IMR-90 (cell line): ENCODE results near the gene C12orf75. TPM values are rescaled to one million over a fixed set of nuclear protein-coding genes. Genes with fewer than 3 reads are reported as not detected.
A peak's percentile ranks its signal among the peaks of the same experiment; 100 is the strongest.

Source experiments
- ATAC-seq: fragments of 200-7000 bp; cut with Tn5 transposase; 2 replicates; pipeline ENCODE4 v1.9.1; 2020; ENCODE audit warnings: low read depth, mild to moderate bottlenecking, moderate library complexity
- BruUV-seq: library from RNA; stranded (reverse); fragments of 400-500 nt; replicated peaks from 2 replicates; lab custom pipeline; 2021; lab: Mats Ljungman, UMichigan
- CTCF ChIA-PET: fragments of 300-600 bp; formaldehyde crosslinking; extraction: SDS; loops from one replicate; lab custom pipeline; 2021; ENCODE audit warnings: antibody characterized with exemption; lab: Yijun Ruan, JAX
- POLR2A ChIA-PET: fragments of 300-600 bp; sonication (Branson Sonifier 250); formaldehyde crosslinking; loops from one replicate; lab custom pipeline; 2022; ENCODE audit warnings: antibody characterized with exemption; ENCODE audit not compliant: unreplicated experiment; lab: Charles Lee
- DNase-seq: peaks from one replicate; pipeline ENCODE4 v3.0.0; 2013
- H2AFZ ChIP-seq: replicated peaks from 2 replicates; pipeline ENCODE3; 2013; ENCODE audit warnings: low read length, mild to moderate bottlenecking; ENCODE audit not compliant: poor library complexity
- H2AK5ac ChIP-seq: 2 replicates; pipeline ENCODE4 v1.6.1; 2013; ENCODE audit warnings: low read depth, low read length, inconsistent platforms
- H2AK9ac ChIP-seq: replicated peaks from 2 replicates; pipeline ENCODE3; 2013; ENCODE audit warnings: mild to moderate bottlenecking, low read depth, low read length, moderate library complexity; ENCODE audit not compliant: poor library complexity
- H2BK120ac ChIP-seq: 2 replicates; pipeline ENCODE4 v1.6.1; 2013; ENCODE audit warnings: low read depth, low read length, inconsistent platforms
- H2BK15ac ChIP-seq: 3 replicates; pipeline ENCODE4 v1.6.1; 2013; ENCODE audit warnings: low read depth, low read length, inconsistent platforms
- H2BK20ac ChIP-seq: 2 replicates; pipeline ENCODE4 v1.6.1; 2013; ENCODE audit warnings: low read depth, mild to moderate bottlenecking, inconsistent platforms, low read length, moderate library complexity
- H2BK5ac ChIP-seq: 2 replicates; pipeline ENCODE4 v1.6.1; 2013; ENCODE audit warnings: mild to moderate bottlenecking, low read depth, low read length, inconsistent platforms; ENCODE audit not compliant: poor library complexity, severe bottlenecking
- H3K14ac ChIP-seq: replicated peaks from 2 replicates; pipeline ENCODE4 v1.6.1; 2013; ENCODE audit warnings: low read depth, low read length, inconsistent platforms
- H3K18ac ChIP-seq: 2 replicates; pipeline ENCODE4 v1.6.1; 2013; ENCODE audit warnings: low read depth, low read length, control low read depth
- H3K23ac ChIP-seq: 2 replicates; pipeline ENCODE4 v1.6.1; 2013; ENCODE audit warnings: low read depth, low read length, inconsistent platforms
- H3K27ac ChIP-seq: 2 replicates; pipeline ENCODE4 v1.5.1; 2013; ENCODE audit warnings: mild to moderate bottlenecking, control low read depth, low read length; ENCODE audit not compliant: insufficient read depth
- H3K27me3 ChIP-seq: 2 replicates; pipeline ENCODE4 v1.6.1; 2013; ENCODE audit warnings: low read length; ENCODE audit not compliant: control insufficient read depth, insufficient read depth
- H3K36me3 ChIP-seq: 2 replicates; pipeline ENCODE4 v1.6.1; 2013; ENCODE audit warnings: low read length, mixed read lengths; ENCODE audit not compliant: control insufficient read depth, insufficient read depth
- H3K4ac ChIP-seq: 2 replicates; pipeline ENCODE4 v1.6.1; 2013; ENCODE audit warnings: low read depth, low read length, inconsistent platforms
- H3K4me1 ChIP-seq: 2 replicates; pipeline ENCODE4 v1.6.1; 2013; ENCODE audit warnings: low read length, mixed read lengths; ENCODE audit not compliant: control insufficient read depth, insufficient read depth
- H3K4me2 ChIP-seq: 2 replicates; pipeline ENCODE4 v1.6.1; 2013; ENCODE audit warnings: low read depth, mild to moderate bottlenecking, control low read depth, low read length, moderate library complexity
- H3K4me3 ChIP-seq: 2 replicates; pipeline ENCODE4 v1.5.1; 2013; ENCODE audit warnings: low read depth, mild to moderate bottlenecking, control low read depth, low read length, moderate library complexity; ENCODE audit not compliant: insufficient read depth
- H3K56ac ChIP-seq: 2 replicates; pipeline ENCODE4 v1.6.1; 2013; ENCODE audit warnings: low read length, inconsistent platforms; ENCODE audit not compliant: insufficient read depth; ENCODE audit errors: extremely low read depth
- H3K79me1 ChIP-seq, 2 experiments: 2 replicates each; pipeline ENCODE4 v1.6.1; 2013; ENCODE audit warnings: low read length in 2 of 2, inconsistent platforms in 1 of 2, low read depth in 1 of 2
- H3K9ac ChIP-seq: 2 replicates; pipeline ENCODE4 v1.6.1; 2013; ENCODE audit warnings: low read depth, low read length, control low read depth
- H3K9me1 ChIP-seq: 2 replicates; pipeline ENCODE4 v1.6.1; 2013; ENCODE audit warnings: low read length, inconsistent platforms; ENCODE audit not compliant: insufficient read depth
- H3K9me3 ChIP-seq: 2 replicates; pipeline ENCODE4 v1.6.1; 2013; ENCODE audit warnings: low read length; ENCODE audit not compliant: control insufficient read depth, insufficient read depth
- H4K20me1 ChIP-seq: 2 replicates; pipeline ENCODE4 v1.6.1; 2013; ENCODE audit warnings: low read length, inconsistent platforms; ENCODE audit not compliant: insufficient read depth
- H4K5ac ChIP-seq: 2 replicates; pipeline ENCODE4 v1.6.1; 2013; ENCODE audit warnings: mild to moderate bottlenecking, low read depth, low read length, control low read depth
- H4K8ac ChIP-seq, 2 experiments: 2 replicates each; pipeline ENCODE4 v1.6.1; 2013; ENCODE audit warnings: low read depth in 2 of 2, low read length in 2 of 2, control low read depth in 1 of 2, inconsistent platforms in 1 of 2
- H4K91ac ChIP-seq: 2 replicates; pipeline ENCODE4 v1.6.1; 2013; ENCODE audit warnings: low read depth, low read length, inconsistent platforms; ENCODE audit not compliant: insufficient read depth
- BHLHE40 ChIP-seq: fragments of 150-350 bp; IDR thresholded peaks from 2 replicates; pipeline ENCODE4 v1.6.1; 2016; ENCODE audit warnings: mild to moderate bottlenecking, low read depth, low read length
- CEBPB ChIP-seq: IDR thresholded peaks from 2 replicates; pipeline ENCODE4 v1.6.1; 2012; ENCODE audit warnings: low read depth, low read length, improper control_type of control experiment
- CTCF ChIP-seq: conservative IDR thresholded peaks from 2 replicates; pipeline ENCODE4 v1.5.1; 2012; ENCODE audit warnings: mild to moderate bottlenecking, low read depth, low read length, improper control_type of control experiment
- ELK1 ChIP-seq: fragments of 150-350 bp; IDR thresholded peaks from 2 replicates; pipeline ENCODE4 v1.6.1; 2016; ENCODE audit warnings: low read depth, mild to moderate bottlenecking, low read length, moderate library complexity, borderline replicate concordance
- FOS ChIP-seq: fragments of 150-350 bp; IDR thresholded peaks from 2 replicates; pipeline ENCODE4 v1.6.1; 2016; ENCODE audit warnings: low read depth, low read length
- MAFK ChIP-seq: IDR thresholded peaks from 2 replicates; pipeline ENCODE4 v1.6.1; 2012; ENCODE audit warnings: low read depth, low read length, improper control_type of control experiment
- MAZ ChIP-seq: IDR thresholded peaks from 2 replicates; pipeline ENCODE4 v1.6.1; 2012; ENCODE audit warnings: low read depth, mild to moderate bottlenecking, low read length, improper control_type of control experiment, moderate library complexity, borderline replicate concordance
- MXI1 ChIP-seq: IDR thresholded peaks from 2 replicates; pipeline ENCODE4 v1.6.1; 2012; ENCODE audit warnings: low read depth, mild to moderate bottlenecking, low read length, moderate library complexity, borderline replicate concordance
- NFE2L2 ChIP-seq: fragments of 150-350 bp; IDR thresholded peaks from 2 replicates; pipeline ENCODE4 v1.6.1; 2016; ENCODE audit warnings: low read depth, mild to moderate bottlenecking, low read length
- POLR2A ChIP-seq: IDR thresholded peaks from 2 replicates; pipeline ENCODE4 v1.6.1; 2012; ENCODE audit warnings: mild to moderate bottlenecking, low read depth, low read length
- RAD21 ChIP-seq: IDR thresholded peaks from 2 replicates; pipeline ENCODE4 v1.6.1; 2012; ENCODE audit warnings: low read length, improper control_type of control experiment
- RCOR1 ChIP-seq: IDR thresholded peaks from 2 replicates; pipeline ENCODE4 v1.6.1; 2012; ENCODE audit warnings: mild to moderate bottlenecking, low read length, improper control_type of control experiment; ENCODE audit not compliant: insufficient replicate concordance
- RFX5 ChIP-seq: IDR thresholded peaks from 2 replicates; pipeline ENCODE4 v1.8.0; 2012; ENCODE audit warnings: low read depth, mild to moderate bottlenecking, low read length, moderate library complexity
- SMC3 ChIP-seq: fragments of 150-350 bp; IDR thresholded peaks from 2 replicates; pipeline ENCODE4 v1.6.1; 2016; ENCODE audit warnings: low read depth, mild to moderate bottlenecking, antibody characterized with exemption, low read length, moderate library complexity
- USF2 ChIP-seq: fragments of 150-350 bp; IDR thresholded peaks from 2 replicates; pipeline ENCODE4 v1.6.1; 2017; ENCODE audit warnings: mild to moderate bottlenecking, antibody characterized with exemption, low read length, low read depth
- WGBS, 2 experiments: methylation state at CpG; one replicate each; pipeline versions ENCODE4 v1.1.5 to v1.1.7; 2013; ENCODE audit warnings: missing lambda C conversion rate in 2 of 2; ENCODE audit not compliant: insufficient read length in 1 of 2; ENCODE audit errors: extremely low coverage in 2 of 2; 5-methylcytosine and 5-hydroxymethylcytosine counted together
- dilution Hi-C: fragments of 300-500 bp; cut with HindIII; formaldehyde crosslinking; loops from one replicate; pipeline ENCODE4 v1.14.3; 2018; ENCODE audit warnings: low sequenced_read_pairs; ENCODE audit not compliant: unreplicated experiment
- in situ Hi-C: fragments of 300-500 bp; cut with MboI; formaldehyde crosslinking; loops from 3 replicates; pipeline ENCODE4 v1.14.3; 2019; ENCODE audit warnings: low sequenced_read_pairs, inconsistent platforms, mixed read lengths
- intact Hi-C: fragments of 100-400 bp; cut with micrococcal nuclease; formaldehyde crosslinking; loops from 2 replicates; pipeline ENCODE4 v1.10.0; 2022
- polyA plus RNA-seq, 3 experiments: library from polyadenylated mRNA; depleted of rRNA; stranded (reverse); fragments of >200 nt; gene quantifications; 2 replicates each; pipeline ENCODE4 v1.2.3, GENCODE V29; 2012; ENCODE audit warnings: low replicate concordance in 1 of 3
- total RNA-seq: library from RNA; depleted of rRNA; stranded (reverse); fragments of >200 nt; gene quantifications from 2 replicates; pipeline ENCODE4 v1.2.3, GENCODE V29; 2012

Gene C12orf75
- total and polyA plus RNA-seq, 2 of the 4 experiments (the other 2 are of a cell fraction) = 145 to 278 TPM

GRCh38 chr12:105409801-105410471 is 79.4 kb downstream of the C12orf75 start:
- intact Hi-C loops = no loop called here
- BruUV-seq = no TSS peak
- H2AFZ ChIP-seq = peak overlapping the region; percentile 47
- TF ChIP-seq FOS (no peak), POLR2A (no peak), MAZ (no peak), RFX5 (no peak), ELK1 (no peak), RCOR1 (no peak), BHLHE40 (no peak), SMC3 (no peak), MAFK (no peak), NFE2L2 (no peak), MXI1 (no peak), RAD21 (no peak), USF2 (no peak), CEBPB (no peak), CTCF (no peak)

More at GRCh38 chr12:105409801-105410471, 79.4 kb downstream of the C12orf75 start:
- Histone ChIP-seq H2AK9ac (peak overlapping the region; percentile 67), H3K27ac (no peak overlapping the region), H3K23ac (no peak overlapping the region), H2BK20ac (no peak overlapping the region), H4K91ac (no peak overlapping the region), H3K14ac (peak overlapping the region; percentile 45; the same call in 1 of the 2 replicates), H3K4ac (no peak overlapping the region; the same call in 1 of the 2 replicates), H4K5ac (no peak overlapping the region), H3K27me3 (no peaks in the 10 kb centered on the region), H3K9me1 (peaks cover 5% of the 10 kb centered on the region), H3K9ac (no peak overlapping the region), H3K4me1 (peaks cover 5% of the 10 kb centered on the region), H2AK5ac (no peak overlapping the region), H3K56ac (no peak overlapping the region), H2BK5ac (no peak overlapping the region), H4K8ac (no peak overlapping the region), H3K9me3 (no peaks in the 10 kb centered on the region), H2BK120ac (no peak overlapping the region), H3K4me3 (no peak overlapping the region), H4K20me1 (no peaks in the 10 kb centered on the region), H3K18ac (no peak overlapping the region), H3K36me3 (peaks cover 2% of the 10 kb centered on the region; the same call in 1 of the 2 replicates), H2BK15ac (0 out of 3 replicates have a peak overlapping the region, but pooled peaks have one; percentile 41), H3K79me1 (no peaks in the 10 kb centered on the region), H3K4me2 (no peak overlapping the region; the same call in 1 of the 2 replicates)
- ChIA-PET POLR2A (no interaction called here), CTCF (no interaction called here)
- 8% methylated on average over 5 of the region's 8 CpGs; no CpG with 5 or more reads in 1 of the 2 experiments for WGBS, 2 experiments
- dilution Hi-C loops (no loop called here), in situ Hi-C loops (loop anchor here (25.0 kb wide), 1 partner anchor 952 kb away; the partner anchor contains the start of gene POLR3B)
- no peak for DNase-seq
- peak; percentile 29; the same call in 1 of the 2 replicates for ATAC-seq
